Mucosa of descending colon (tissue), 3 donors: ENCODE data around the gene KBTBD3. TPM values are rescaled to one million over a fixed set of nuclear protein-coding genes. Genes with fewer than 3 reads are reported as not detected.

Experiments used
- ATAC-seq: fragments of 200-7000 bp; cut with Tn5 transposase; one replicate; pipeline ENCODE4 v1.9.1; 2020; ENCODE audit warnings: mild to moderate bottlenecking, moderate library complexity
- DNase-seq, 3 donors: peaks; one replicate each; pipeline ENCODE4 v3.0.0-alpha.2; 2020
- H3K36me3 ChIP-seq: fragments of 200-600 bp; one replicate; pipeline ENCODE4 v1.8.0; 2021; ENCODE audit warnings: low read depth, mild to moderate bottlenecking
- H3K4me1 ChIP-seq: fragments of 200-600 bp; one replicate; pipeline ENCODE4 v1.8.0; 2021; ENCODE audit warnings: low read depth, mild to moderate bottlenecking
- H3K4me3 ChIP-seq: fragments of 200-600 bp; one replicate; pipeline ENCODE4 v1.8.0; 2021; ENCODE audit warnings: mild to moderate bottlenecking
- H3K9me3 ChIP-seq: fragments of 200-600 bp; one replicate; pipeline ENCODE4 v1.8.0; 2021; ENCODE audit warnings: mild to moderate bottlenecking
- intact Hi-C, 2 donors: fragments of 100-400 bp; cut with DNase I in 1 of 2; cut with micrococcal nuclease in 1 of 2; formaldehyde crosslinking; loops; one replicate each; pipeline versions ENCODE4 v1.11.0 to v1.11.1; 2022; cut with DNase I, micrococcal nuclease
- long read RNA-seq, 2 donors: library from polyadenylated mRNA; unstranded; transcript quantifications; one replicate each; pipeline ENCODE4 v2.0.0, GENCODE V29; 2019 to 2021
- total RNA-seq, 3 donors: library from RNA; stranded (reverse); fragmentation: NEBNext Ultra II Directional in 2 of 3; extraction: Animal tissue kit (Norgen Biotek cat#: 25700) in 2 of 3; gene quantifications; one replicate each; pipeline versions ENCODE4 v1.2.1 to v1.2.4, GENCODE V29; 2021 to 2023
- TF ChIP-seq, protein P1 (sequence below): fragments of 200-600 bp; IDR thresholded peaks from one replicate; pipeline ENCODE4 v1.8.0; 2022; ENCODE audit warnings: antibody characterized with exemption, mild to moderate bottlenecking
- donor health status: DM: no; HTN: no; CAD: no; lungs with moderate emphysema.
- donor health status: DM: no; HTN: no; CAD: no.
- donor health status: DM: no; HTN: yes; CAD: no.

The KBTBD3 gene
- 10 to 100 TPM in 1 of 3 donors, 1 to 10 TPM in 2; 5.2 to 13.5 (median 8.8) TPM for total RNA-seq
- long read RNA-seq, donor 1, transcript KBTBD3-205 (4 exons, 2,682 nt): major isoform, 6 of 10 reads
- long read RNA-seq, donor 1, partial matches to known transcripts: 1 of 10 reads
- long read RNA-seq, donor 1, other reads (novel, unspliced or antisense): 0 of 10 reads
- long read RNA-seq, donor 2, partial matches to known transcripts: 2 of 4 reads
- long read RNA-seq, donor 2, other reads (novel, unspliced or antisense): 0 of 4 reads

- Histone ChIP-seq H3K4me1 (peaks cover 27% of the 10 kb centered on the region), H3K9me3 (no peaks in the 10 kb centered on the region), H3K4me3 (peak within 1 kb of the TSS; percentile 71), H3K36me3 (no peaks in the 10 kb centered on the region)
- peak; percentile 98 to 99 (median 99) for DNase-seq
- intact Hi-C loops: loop anchor here in 1 of 2 donors (10.0 kb wide), 1 partner anchor 52 kb away; the partner anchor contains the start of gene MSANTD4
- TF ChIP-seq, protein P1, sequence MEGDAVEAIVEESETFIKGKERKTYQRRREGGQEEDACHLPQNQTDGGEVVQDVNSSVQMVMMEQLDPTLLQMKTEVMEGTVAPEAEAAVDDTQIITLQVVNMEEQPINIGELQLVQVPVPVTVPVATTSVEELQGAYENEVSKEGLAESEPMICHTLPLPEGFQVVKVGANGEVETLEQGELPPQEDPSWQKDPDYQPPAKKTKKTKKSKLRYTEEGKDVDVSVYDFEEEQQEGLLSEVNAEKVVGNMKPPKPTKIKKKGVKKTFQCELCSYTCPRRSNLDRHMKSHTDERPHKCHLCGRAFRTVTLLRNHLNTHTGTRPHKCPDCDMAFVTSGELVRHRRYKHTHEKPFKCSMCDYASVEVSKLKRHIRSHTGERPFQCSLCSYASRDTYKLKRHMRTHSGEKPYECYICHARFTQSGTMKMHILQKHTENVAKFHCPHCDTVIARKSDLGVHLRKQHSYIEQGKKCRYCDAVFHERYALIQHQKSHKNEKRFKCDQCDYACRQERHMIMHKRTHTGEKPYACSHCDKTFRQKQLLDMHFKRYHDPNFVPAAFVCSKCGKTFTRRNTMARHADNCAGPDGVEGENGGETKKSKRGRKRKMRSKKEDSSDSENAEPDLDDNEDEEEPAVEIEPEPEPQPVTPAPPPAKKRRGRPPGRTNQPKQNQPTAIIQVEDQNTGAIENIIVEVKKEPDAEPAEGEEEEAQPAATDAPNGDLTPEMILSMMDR: peak; percentile 18
- peak; percentile 96 for ATAC-seq
These were observed at the start of gene KBTBD3 for GRCh38 chr11:106076919-106077608. Gene KBTBD3 (minus strand): TSS chr11:106077347. CDS start chr11:106059097, 18,250 bp downstream.

DNA sequence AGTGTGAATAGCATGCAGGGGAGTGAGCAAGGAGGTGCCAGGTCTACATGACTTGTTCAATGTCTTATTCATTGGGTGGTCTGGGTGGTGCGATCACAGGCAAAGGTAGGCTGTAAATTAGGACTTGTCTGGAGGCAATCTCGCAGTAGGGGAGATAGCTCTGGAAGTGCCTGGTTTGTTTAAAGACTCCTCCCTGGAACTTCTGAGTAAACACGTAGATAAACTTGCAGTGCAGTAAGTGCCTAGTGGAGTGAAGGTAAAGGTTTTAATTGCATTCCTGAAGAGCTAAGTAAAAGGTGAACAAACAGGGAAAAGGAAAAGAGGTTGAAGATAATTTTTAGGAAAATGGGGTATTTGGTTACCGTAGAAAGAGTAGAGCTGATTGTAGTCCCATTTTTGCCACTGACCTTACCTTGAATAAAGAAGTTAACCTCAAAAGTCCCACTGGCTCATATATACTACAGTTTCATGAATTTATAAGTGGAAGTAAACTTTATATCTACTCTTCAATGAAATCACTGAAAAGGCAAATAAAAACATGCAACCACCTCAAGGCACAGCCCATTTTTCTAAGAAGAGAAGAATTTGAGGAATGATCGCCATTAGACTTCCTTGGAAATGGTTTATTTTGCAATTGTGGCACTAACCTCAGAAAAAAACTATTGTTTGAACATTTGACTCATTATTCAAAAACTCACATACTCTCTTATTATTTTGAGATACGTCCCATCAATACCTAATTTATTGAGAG is 44.6 kb upstream of the KBTBD3 start:
- H3K4me1 ChIP-seq: no peaks in the 10 kb centered on the region
- no peaks in the 10 kb centered on the region for H3K36me3 ChIP-seq
- H3K9me3 ChIP-seq: no peaks in the 10 kb centered on the region
- no peak for DNase-seq
- TF ChIP-seq, protein P1: no peak
- no peak for ATAC-seq
- intact Hi-C loops: no loop called here
- H3K4me3 ChIP-seq: no peak overlapping the region

DNA sequence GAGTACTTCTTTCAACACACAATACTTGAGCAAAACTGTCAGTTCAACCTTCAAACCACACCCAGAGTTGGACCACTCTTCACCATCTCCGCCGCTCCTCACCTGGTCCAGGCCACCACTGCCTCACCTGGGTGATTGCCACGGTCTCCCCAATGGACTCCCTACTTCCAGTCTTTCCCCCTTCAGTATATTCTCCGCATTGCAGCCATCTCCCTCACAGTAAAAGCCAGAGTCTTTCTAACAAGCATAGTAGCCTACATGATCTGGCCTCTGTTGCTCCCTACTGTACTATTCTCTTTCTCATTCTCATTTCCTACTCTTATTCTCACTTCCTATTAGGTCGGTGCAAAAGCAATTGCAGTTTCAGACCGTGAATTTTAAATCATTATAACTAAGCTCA is 28.8 kb upstream of the KBTBD3 start:
- intact Hi-C loops: no loop called here
- Histone ChIP-seq H3K36me3 (no peaks in the 10 kb centered on the region), H3K4me1 (no peaks in the 10 kb centered on the region), H3K4me3 (no peak overlapping the region), H3K9me3 (no peaks in the 10 kb centered on the region)
- ATAC-seq (no peak), DNase-seq (no peak)
- TF ChIP-seq, protein P1: no peak

GRCh38 chr11:106101819-106102218 is 24.7 kb upstream of the KBTBD3 start:
- no peak overlapping the region for H3K4me3 ChIP-seq
- intact Hi-C loops: no loop called here

DNA sequence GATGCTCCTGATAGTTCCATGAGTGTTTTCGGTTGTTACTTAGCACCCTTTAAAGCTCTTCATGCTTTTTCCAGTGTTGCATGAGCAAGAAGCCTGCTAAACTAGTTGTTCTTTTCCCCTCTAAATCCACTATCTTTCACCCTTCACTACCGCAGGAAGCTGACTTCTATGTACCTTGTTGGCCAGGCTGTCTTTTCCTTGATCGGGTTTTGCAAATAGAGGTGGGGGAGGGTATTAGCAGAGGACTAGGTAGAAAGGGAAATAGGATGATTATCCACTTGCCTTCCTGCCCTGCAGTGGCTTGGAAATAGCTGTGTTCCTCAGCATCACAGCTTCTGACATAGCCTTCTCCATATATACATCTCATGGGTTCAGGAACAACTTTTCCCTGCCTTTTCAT is 24.2 kb upstream of the KBTBD3 start:
- ATAC-seq (no peak), DNase-seq (no peak)
- H3K36me3 ChIP-seq: no peaks in the 10 kb centered on the region
- no peak overlapping the region for H3K4me3 ChIP-seq
- intact Hi-C loops: no loop called here
- H3K9me3 ChIP-seq: no peaks in the 10 kb centered on the region
- TF ChIP-seq, protein P1: no peak
- no peaks in the 10 kb centered on the region for H3K4me1 ChIP-seq

More at GRCh38 chr11:106101819-106102218, 24.7 kb upstream of the KBTBD3 start:
- no peak for ATAC-seq
- Histone ChIP-seq H3K4me1 (no peaks in the 10 kb centered on the region), H3K36me3 (no peaks in the 10 kb centered on the region), H3K9me3 (no peaks in the 10 kb centered on the region)
- TF ChIP-seq, protein P1: no peak
- DNase-seq: no peak
